ENCODE data around the gene RBM33.

The RBM33 gene

GRCh38 chr7:155637155-155637554 is 7.3 kb upstream of the RBM33 start:
- TF ChIP-seq EZH2 (IDR thresholded peaks at IDR 0.05): no peak
- TF ChIP-seq POLR2AphosphoS5 (IDR thresholded peaks at IDR 0.05; ENCODE audit: borderline replicate concordance, low read depth, low read length): no peak
- TF ChIP-seq FOXP2 (optimal IDR thresholded peaks at IDR 0.05; ENCODE audit: control extremely low read depth, extremely low read length, insufficient read depth): no peak
- Histone ChIP-seq H3K9me3 (ENCODE audit: low read depth, low read length) (peaks cover 6% of the 10 kb centered on the region; the same call in 1 of the 2 replicates), H3K9ac (ENCODE audit: insufficient read length) (no peak overlapping the region), H3K36me3 (ENCODE audit: insufficient read depth, low read length) (peaks cover 17% of the 10 kb centered on the region), H3K4me3 (no peak overlapping the region), H3K27ac (no peak overlapping the region)
- DNase-seq (ENCODE audit: low read depth, low spot score): no peak

DNA sequence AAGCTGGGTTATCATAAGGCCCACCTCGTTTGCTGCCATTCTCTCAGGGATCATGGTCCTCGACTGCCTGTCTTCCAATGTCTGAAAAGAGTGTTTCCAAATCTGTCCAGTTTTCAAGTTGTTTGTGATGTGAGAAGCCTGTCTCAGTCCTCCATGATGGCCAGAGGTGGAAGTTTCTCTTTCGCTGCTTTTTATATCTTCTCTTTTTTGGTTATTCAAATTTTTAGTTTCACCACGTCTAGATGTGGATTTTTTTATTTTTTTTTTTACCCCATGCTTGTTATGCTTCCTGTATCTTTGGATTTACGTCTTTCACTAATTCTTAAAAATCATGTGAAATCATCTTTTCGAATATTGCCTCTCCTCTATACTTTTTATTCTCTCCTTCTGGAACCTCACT is 6.1 kb upstream of the RBM33 start:
- H3K4me3 ChIP-seq: no peak overlapping the region
- peaks cover 6% of the 10 kb centered on the region; the same call in 1 of the 2 replicates for H3K9me3 ChIP-seq (ENCODE audit: low read depth, low read length)
- TF ChIP-seq FOXP2 (optimal IDR thresholded peaks at IDR 0.05; ENCODE audit: control extremely low read depth, extremely low read length, insufficient read depth): no peak
- no peak for TF ChIP-seq POLR2AphosphoS5 (IDR thresholded peaks at IDR 0.05; ENCODE audit: borderline replicate concordance, low read depth, low read length)
- no peak for TF ChIP-seq EZH2 (IDR thresholded peaks at IDR 0.05)
- no peak overlapping the region for H3K27ac ChIP-seq
- no peak overlapping the region for H3K9ac ChIP-seq (ENCODE audit: insufficient read length)
- DNase-seq (ENCODE audit: low read depth, low spot score): no peak
- H3K36me3 ChIP-seq (ENCODE audit: insufficient read depth, low read length): peaks cover 26% of the 10 kb centered on the region

DNA sequence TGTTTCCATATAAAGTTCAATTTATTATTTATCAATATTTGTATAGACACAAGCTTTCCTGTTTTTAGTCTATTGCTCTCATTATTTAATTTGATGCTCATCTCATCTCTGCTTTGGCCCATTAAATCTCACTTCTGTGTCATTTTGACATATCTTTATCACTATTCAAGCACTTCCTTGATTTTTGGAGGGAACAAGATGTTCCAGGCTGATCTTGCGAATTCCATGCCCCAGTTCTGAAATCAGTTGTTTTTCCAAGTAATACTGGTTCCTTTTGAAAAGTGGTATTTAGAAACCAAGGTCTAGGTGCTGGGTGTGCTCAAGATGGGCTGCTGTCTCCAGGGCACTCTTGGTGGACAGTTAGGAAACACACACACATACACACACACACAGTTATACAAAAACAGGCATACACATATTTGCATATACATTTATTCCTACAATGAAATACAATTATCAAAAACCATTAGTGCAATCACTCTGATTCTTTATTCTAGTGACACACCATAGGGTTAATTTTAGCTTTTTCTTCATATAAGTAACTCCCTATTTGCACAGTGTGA is 4.4 kb upstream of the RBM33 start:
- DNase-seq (ENCODE audit: low read depth, low spot score): no peak
- no peak overlapping the region for H3K4me3 ChIP-seq
- H3K27ac ChIP-seq: no peak overlapping the region
- H3K9ac ChIP-seq (ENCODE audit: insufficient read length): no peak overlapping the region
- H3K9me3 ChIP-seq (ENCODE audit: low read depth, low read length): peaks cover 6% of the 10 kb centered on the region; the same call in 1 of the 2 replicates
- TF ChIP-seq EZH2 (IDR thresholded peaks at IDR 0.05): no peak
- TF ChIP-seq POLR2AphosphoS5 (IDR thresholded peaks at IDR 0.05; ENCODE audit: borderline replicate concordance, low read depth, low read length): no peak
- no peak for TF ChIP-seq FOXP2 (optimal IDR thresholded peaks at IDR 0.05; ENCODE audit: control extremely low read depth, extremely low read length, insufficient read depth)
- peaks cover 26% of the 10 kb centered on the region for H3K36me3 ChIP-seq (ENCODE audit: insufficient read depth, low read length)

DNA sequence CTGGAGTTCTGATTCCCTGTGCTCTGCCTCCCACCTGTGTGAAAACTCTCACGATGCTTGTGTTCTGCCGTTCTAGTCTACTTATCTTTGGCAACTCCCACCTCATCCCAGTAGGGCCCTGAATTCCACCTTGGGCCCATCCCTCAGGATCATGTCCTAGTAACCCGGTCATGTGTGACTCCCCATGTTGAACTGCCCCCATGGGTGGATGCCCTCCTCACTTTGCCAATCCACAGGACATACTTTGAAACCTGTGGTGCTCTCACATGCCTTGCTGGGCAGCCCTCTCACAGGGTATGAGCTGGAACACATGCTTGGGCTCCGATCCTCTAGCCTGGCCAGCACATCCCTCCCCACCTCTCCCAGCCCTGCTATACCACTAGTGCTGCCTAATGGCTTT is 3.8 kb upstream of the RBM33 start:
- H3K36me3 ChIP-seq (ENCODE audit: insufficient read depth, low read length): peaks cover 26% of the 10 kb centered on the region
- TF ChIP-seq POLR2AphosphoS5 (IDR thresholded peaks at IDR 0.05; ENCODE audit: borderline replicate concordance, low read depth, low read length) (0 out of 2 replicates have a peak, but pooled peaks have one; percentile 14), FOXP2 (optimal IDR thresholded peaks at IDR 0.05; ENCODE audit: control extremely low read depth, extremely low read length, insufficient read depth) (no peak), EZH2 (IDR thresholded peaks at IDR 0.05) (no peak)

DNA sequence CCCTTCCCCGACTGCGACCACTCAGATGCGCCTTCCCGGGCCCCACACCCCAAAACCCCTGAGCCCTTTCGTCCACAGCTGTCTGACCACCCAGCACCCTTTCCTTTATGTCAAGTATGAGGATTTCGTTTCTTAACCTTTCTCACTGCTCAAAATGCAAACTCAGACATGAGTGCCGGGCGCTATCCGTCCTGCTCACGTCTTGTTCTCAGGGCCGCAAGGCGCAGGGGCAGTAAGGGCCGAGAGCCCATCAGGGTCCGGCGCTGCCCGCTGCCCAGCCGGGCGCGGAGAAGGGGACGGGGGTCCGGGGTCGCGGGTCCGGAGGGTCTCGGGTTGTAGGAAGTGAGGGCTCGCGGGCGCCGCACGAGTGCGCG is 670 bp upstream of the RBM33 start:
- Histone ChIP-seq H3K27ac (0 out of 2 replicates have a peak overlapping the region, but pooled peaks have one; percentile 28), H3K36me3 (ENCODE audit: insufficient read depth, low read length) (peaks cover 54% of the 10 kb centered on the region), H3K9me3 (ENCODE audit: low read depth, low read length) (peaks cover 27% of the 10 kb centered on the region), H3K4me3 (peak overlapping the region; percentile 95), H3K9ac (ENCODE audit: insufficient read length) (peak overlapping the region; percentile 99)
- DNase-seq (ENCODE audit: low read depth, low spot score): no peak
- TF ChIP-seq EZH2 (IDR thresholded peaks at IDR 0.05): no peak
- TF ChIP-seq FOXP2 (optimal IDR thresholded peaks at IDR 0.05; ENCODE audit: control extremely low read depth, extremely low read length, insufficient read depth): no peak
- no peak for TF ChIP-seq POLR2AphosphoS5 (IDR thresholded peaks at IDR 0.05; ENCODE audit: borderline replicate concordance, low read depth, low read length)

More for the DNA sequence above, 3.8 kb upstream of the RBM33 start:
- no peak overlapping the region for H3K4me3 ChIP-seq
- H3K9me3 ChIP-seq (ENCODE audit: low read depth, low read length): peaks cover 6% of the 10 kb centered on the region; the same call in 1 of the 2 replicates
- no peak overlapping the region for H3K9ac ChIP-seq (ENCODE audit: insufficient read length)
- no peak for DNase-seq (ENCODE audit: low read depth, low spot score)
- H3K27ac ChIP-seq: no peak overlapping the region

GRCh38 chr7:155644971-155645509 is 579 bp downstream of the RBM33 start:
- no peak for TF ChIP-seq FOXP2 (optimal IDR thresholded peaks at IDR 0.05; ENCODE audit: control extremely low read depth, extremely low read length, insufficient read depth)
- no peak for TF ChIP-seq EZH2 (IDR thresholded peaks at IDR 0.05)
- TF ChIP-seq POLR2AphosphoS5 (IDR thresholded peaks at IDR 0.05; ENCODE audit: borderline replicate concordance, low read depth, low read length): no peak
- H3K9me3 ChIP-seq (ENCODE audit: low read depth, low read length): peaks cover 37% of the 10 kb centered on the region
- no peak for DNase-seq (ENCODE audit: low read depth, low spot score)
- peak overlapping the region; percentile 99 for H3K9ac ChIP-seq (ENCODE audit: insufficient read length)
- H3K36me3 ChIP-seq (ENCODE audit: insufficient read depth, low read length): peaks cover 66% of the 10 kb centered on the region
- H3K4me3 ChIP-seq: peak overlapping the region; percentile 95
- peak overlapping the region; percentile 92 for H3K27ac ChIP-seq

DNA sequence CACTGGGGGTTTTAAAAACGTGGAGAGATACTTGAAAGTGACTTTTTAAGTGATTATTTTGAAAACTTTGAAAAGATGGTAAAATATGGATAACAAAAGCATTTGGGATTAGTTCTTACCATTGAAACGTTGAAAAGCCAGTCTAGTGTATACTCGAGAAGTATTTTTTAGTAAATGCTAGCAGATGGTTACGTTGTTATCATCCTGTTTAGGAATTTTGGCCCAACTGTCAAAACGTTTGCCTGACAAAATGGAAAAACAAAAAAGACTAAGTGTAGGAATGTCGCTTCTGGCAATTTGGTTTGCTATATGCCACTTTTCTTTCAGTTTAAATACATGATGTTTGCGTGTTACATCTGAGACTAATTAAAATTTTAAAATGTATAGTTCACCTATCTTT is 1.2 kb downstream of the RBM33 start:
- Histone ChIP-seq H3K4me3 (peak overlapping the region; percentile 95), H3K27ac (no peak overlapping the region), H3K9me3 (ENCODE audit: low read depth, low read length) (peaks cover 38% of the 10 kb centered on the region), H3K9ac (ENCODE audit: insufficient read length) (peak overlapping the region; percentile 99), H3K36me3 (ENCODE audit: insufficient read depth, low read length) (peaks cover 68% of the 10 kb centered on the region)
- DNase-seq (ENCODE audit: low read depth, low spot score): no peak
- TF ChIP-seq EZH2 (IDR thresholded peaks at IDR 0.05) (no peak), POLR2AphosphoS5 (IDR thresholded peaks at IDR 0.05; ENCODE audit: borderline replicate concordance, low read depth, low read length) (no peak), FOXP2 (optimal IDR thresholded peaks at IDR 0.05; ENCODE audit: control extremely low read depth, extremely low read length, insufficient read depth) (no peak)

DNA sequence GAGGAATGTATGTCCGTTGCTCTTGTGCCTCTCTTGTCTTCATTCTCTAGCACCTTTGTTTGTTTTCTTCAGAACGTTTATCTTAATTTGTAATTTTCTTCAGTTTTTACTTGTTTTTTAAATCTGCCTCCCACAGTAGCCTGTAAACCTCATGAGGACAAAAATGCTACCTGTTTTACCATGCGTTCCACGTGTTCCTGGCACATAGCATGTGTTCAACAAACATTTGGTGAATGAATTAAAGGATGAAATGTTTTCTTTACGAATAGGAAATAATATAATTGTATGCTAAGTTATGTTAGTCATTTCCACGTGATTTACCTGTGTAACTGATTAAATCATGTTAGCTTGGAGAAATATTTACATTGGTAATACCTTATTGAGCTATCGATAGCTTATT is 2.2 kb downstream of the RBM33 start:
- DNase-seq (ENCODE audit: low read depth, low spot score): no peak
- H3K9ac ChIP-seq (ENCODE audit: insufficient read length): no peak overlapping the region
- H3K9me3 ChIP-seq (ENCODE audit: low read depth, low read length): peaks cover 45% of the 10 kb centered on the region
- H3K4me3 ChIP-seq: peak overlapping the region; percentile 95
- no peak overlapping the region for H3K27ac ChIP-seq
- H3K36me3 ChIP-seq (ENCODE audit: insufficient read depth, low read length): peaks cover 63% of the 10 kb centered on the region
- TF ChIP-seq POLR2AphosphoS5 (IDR thresholded peaks at IDR 0.05; ENCODE audit: borderline replicate concordance, low read depth, low read length) (no peak), FOXP2 (optimal IDR thresholded peaks at IDR 0.05; ENCODE audit: control extremely low read depth, extremely low read length, insufficient read depth) (no peak), EZH2 (IDR thresholded peaks at IDR 0.05) (no peak)
